GM23248 (cell line): ENCODE data around the gene COL18A1. TPM values are rescaled to one million over a fixed set of nuclear protein-coding genes. Genes with fewer than 3 reads are reported as not detected.

Experiments
- DNase-seq: peaks from one replicate; pipeline ENCODE4 v3.0.0-alpha.2; 2015
- H2AFZ ChIP-seq: fragments of 200-600 bp; sonication (generic); 2 replicates; pipeline ENCODE4 v1.6.1; 2016; ENCODE audit warnings: antibody characterized with exemption
- H3F3A ChIP-seq: fragments of 200-600 bp; sonication (generic); 2 replicates; pipeline ENCODE4 v1.6.1; 2016; ENCODE audit warnings: mild to moderate bottlenecking, antibody characterized with exemption, mixed run types; ENCODE audit not compliant: insufficient read depth
- H3K27ac ChIP-seq: fragments of 200-600 bp; sonication (generic); 2 replicates; pipeline ENCODE4 v1.5.1; 2016; ENCODE audit warnings: mild to moderate bottlenecking
- H3K27me3 ChIP-seq: fragments of 200-600 bp; sonication (generic); replicated peaks from 2 replicates; pipeline ENCODE4 v1.6.1; 2016; ENCODE audit warnings: mild to moderate bottlenecking; ENCODE audit not compliant: insufficient read depth
- H3K36me3 ChIP-seq: fragments of 200-600 bp; sonication (generic); 2 replicates; pipeline ENCODE4 v1.6.1; 2016; ENCODE audit warnings: low read depth, mild to moderate bottlenecking
- H3K4me1 ChIP-seq: fragments of 200-600 bp; sonication (generic); 2 replicates; pipeline ENCODE4 v1.6.1; 2016; ENCODE audit warnings: mild to moderate bottlenecking; ENCODE audit not compliant: insufficient read depth
- H3K4me2 ChIP-seq: fragments of 200-600 bp; sonication (generic); one replicate; pipeline ENCODE4 v1.6.1; 2016; ENCODE audit warnings: mild to moderate bottlenecking; ENCODE audit not compliant: unreplicated experiment
- H3K4me3 ChIP-seq: fragments of 200-600 bp; sonication (generic); 2 replicates; pipeline ENCODE4 v1.5.1; 2016; ENCODE audit warnings: mild to moderate bottlenecking
- H3K79me2 ChIP-seq: fragments of 200-600 bp; sonication (generic); 2 replicates; pipeline ENCODE4 v1.6.1; 2016; ENCODE audit warnings: mild to moderate bottlenecking; ENCODE audit not compliant: insufficient read depth
- H3K9ac ChIP-seq: fragments of 200-600 bp; sonication (generic); 2 replicates; pipeline ENCODE4 v1.6.1; 2016; ENCODE audit warnings: mild to moderate bottlenecking
- H3K9me2 ChIP-seq: fragments of 200-600 bp; sonication (generic); 2 replicates; pipeline ENCODE4 v1.6.1; 2016; ENCODE audit warnings: mixed run types, mild to moderate bottlenecking, moderate library complexity; ENCODE audit not compliant: insufficient read depth
- H3K9me3 ChIP-seq: fragments of 200-600 bp; sonication (generic); one replicate; pipeline ENCODE4 v1.6.1; 2017; ENCODE audit warnings: low read depth
- H4K20me1 ChIP-seq: fragments of 200-600 bp; sonication (generic); 2 replicates; pipeline ENCODE4 v1.6.0; 2016; ENCODE audit not compliant: insufficient read depth
- EZH2 ChIP-seq: fragments of 200-600 bp; sonication (generic); IDR thresholded peaks from 2 replicates; pipeline ENCODE4 v1.6.1; 2018; ENCODE audit warnings: antibody characterized with exemption, mild to moderate bottlenecking; ENCODE audit not compliant: insufficient read depth, poor library complexity, severe bottlenecking
- EZH2phosphoT487 ChIP-seq: fragments of 200-600 bp; sonication (generic); IDR thresholded peaks from 2 replicates; pipeline ENCODE4 v1.6.1; 2018; ENCODE audit warnings: antibody characterized with exemption, moderate library complexity, mild to moderate bottlenecking, low read depth; ENCODE audit not compliant: insufficient read depth
- WGBS, 2 experiments: methylation state at CpG; one replicate each; pipeline ENCODE4 v1.1.6; 2015 to 2017; ENCODE audit warnings: low lambda C conversion rate in 2 of 2, low coverage in 1 of 2; ENCODE audit errors: missing lambda C conversion rate in 2 of 2; 5-methylcytosine and 5-hydroxymethylcytosine counted together
- in situ Hi-C: fragments of 300-500 bp; cut with MboI; formaldehyde crosslinking; loops from 2 replicates; pipeline ENCODE4 v1.15.0; 2020
- polyA plus RNA-seq: library from polyadenylated mRNA; unstranded; fragments of >200 nt; fragmentation: Nextera tagmentation; extraction: Ambion mirVana; gene quantifications from 2 replicates; pipeline ENCODE4 v1.2.1, GENCODE V29; 2016
- total RNA-seq: library from RNA; depleted of rRNA; stranded (reverse); fragments of >200 nt; shearing (Covaris generic); gene quantifications from 2 replicates; pipeline ENCODE4 v1.2.3, GENCODE V29; 2014

COL18A1 gene
- total and polyA plus RNA-seq, 2 experiments from 2014 or later = 1.7 to 30.5 TPM

GRCh38 chr21:45383111-45383614 lies 21.8 kb upstream of the COL18A1 start:
- Histone ChIP-seq H3F3A (peaks cover 12% of the 10 kb centered on the region; the same call in 1 of the 2 replicates), H2AFZ (no peak overlapping the region), H3K4me3 (no peak overlapping the region), H3K4me1 (peaks cover 9% of the 10 kb centered on the region; the same call in 1 of the 2 replicates), H3K9me3 (no peaks in the 10 kb centered on the region), H3K9me2 (no peaks in the 10 kb centered on the region), H3K27me3 (no peaks in the 10 kb centered on the region), H3K79me2 (no peaks in the 10 kb centered on the region), H3K4me2 (no peak overlapping the region), H4K20me1 (no peaks in the 10 kb centered on the region), H3K36me3 (no peaks in the 10 kb centered on the region), H3K9ac (no peak overlapping the region), H3K27ac (no peak overlapping the region)
- in situ Hi-C loops = no loop called here
- TF ChIP-seq EZH2 (no peak), EZH2phosphoT487 (no peak)
- no peak for DNase-seq
- 91 to 93% methylated on average over 11 of the region's 11 CpGs for WGBS, 2 experiments

- H3K27me3 ChIP-seq = no peaks in the 10 kb centered on the region
- H3K9me3 ChIP-seq = no peaks in the 10 kb centered on the region
- DNase-seq = no peak
- H2AFZ ChIP-seq = no peak overlapping the region
- H3K4me3 ChIP-seq = no peak overlapping the region
- no peak overlapping the region for H3K4me2 ChIP-seq
- H3K36me3 ChIP-seq = no peaks in the 10 kb centered on the region
- H3K27ac ChIP-seq = no peak overlapping the region
- H3K4me1 ChIP-seq = peaks cover 6% of the 10 kb centered on the region; the same call in 1 of the 2 replicates
- TF ChIP-seq EZH2 (no peak), EZH2phosphoT487 (no peak)
- in situ Hi-C loops = no loop called here
- H4K20me1 ChIP-seq = no peaks in the 10 kb centered on the region
- H3F3A ChIP-seq = peaks cover 12% of the 10 kb centered on the region; the same call in 1 of the 2 replicates
- H3K9ac ChIP-seq = no peak overlapping the region
- H3K9me2 ChIP-seq = no peaks in the 10 kb centered on the region
- H3K79me2 ChIP-seq = no peaks in the 10 kb centered on the region
- WGBS, 2 experiments = 87 to 88% methylated on average over 25 to 26 of the region's 26 CpGs
Measured at GRCh38 chr21:45383615-45384201, 21.3 kb upstream of the COL18A1 start.

GRCh38 chr21:45384656-45385548 lies 20.1 kb upstream of the COL18A1 start:
- in situ Hi-C loops = no loop called here
- no peak overlapping the region for H3K4me3 ChIP-seq
- H3K9me3 ChIP-seq = no peaks in the 10 kb centered on the region
- H3K79me2 ChIP-seq = no peaks in the 10 kb centered on the region
- H3F3A ChIP-seq = peaks cover 12% of the 10 kb centered on the region; the same call in 1 of the 2 replicates
- H3K4me1 ChIP-seq = peaks cover 6% of the 10 kb centered on the region; the same call in 1 of the 2 replicates
- TF ChIP-seq EZH2phosphoT487 = no peak
- no peak for TF ChIP-seq EZH2
- H3K27ac ChIP-seq = no peak overlapping the region
- no peaks in the 10 kb centered on the region for H3K36me3 ChIP-seq
- WGBS, 2 experiments = 86% methylated on average over 30 of the region's 30 CpGs
- no peak for DNase-seq
- no peaks in the 10 kb centered on the region for H3K9me2 ChIP-seq
- H4K20me1 ChIP-seq = no peaks in the 10 kb centered on the region
- no peak overlapping the region for H3K9ac ChIP-seq
- H3K4me2 ChIP-seq = no peak overlapping the region
- no peak overlapping the region for H2AFZ ChIP-seq
- H3K27me3 ChIP-seq = no peaks in the 10 kb centered on the region

- no peaks in the 10 kb centered on the region for H3K9me3 ChIP-seq
- no peaks in the 10 kb centered on the region for H3K27me3 ChIP-seq
- H3K36me3 ChIP-seq = no peaks in the 10 kb centered on the region
- H2AFZ ChIP-seq = no peak overlapping the region
- no peak overlapping the region for H3K9ac ChIP-seq
- H3K9me2 ChIP-seq = no peaks in the 10 kb centered on the region
- H3K27ac ChIP-seq = no peak overlapping the region
- no peak for DNase-seq
- TF ChIP-seq EZH2phosphoT487 (no peak), EZH2 (no peak)
- no peak overlapping the region for H3K4me3 ChIP-seq
- H3K4me1 ChIP-seq = peaks cover 6% of the 10 kb centered on the region; the same call in 1 of the 2 replicates
- H4K20me1 ChIP-seq = no peaks in the 10 kb centered on the region
- no peaks in the 10 kb centered on the region for H3K79me2 ChIP-seq
- 62 to 67% methylated on average over 21 of the region's 21 CpGs for WGBS, 2 experiments
- in situ Hi-C loops = no loop called here
- H3F3A ChIP-seq = peaks cover 12% of the 10 kb centered on the region; the same call in 1 of the 2 replicates
- H3K4me2 ChIP-seq = no peak overlapping the region
Measured at GRCh38 chr21:45385549-45386050, 19.4 kb upstream of the COL18A1 start.
